ENCODE data around the gene TRAF2.

TRAF2 gene

DNA sequence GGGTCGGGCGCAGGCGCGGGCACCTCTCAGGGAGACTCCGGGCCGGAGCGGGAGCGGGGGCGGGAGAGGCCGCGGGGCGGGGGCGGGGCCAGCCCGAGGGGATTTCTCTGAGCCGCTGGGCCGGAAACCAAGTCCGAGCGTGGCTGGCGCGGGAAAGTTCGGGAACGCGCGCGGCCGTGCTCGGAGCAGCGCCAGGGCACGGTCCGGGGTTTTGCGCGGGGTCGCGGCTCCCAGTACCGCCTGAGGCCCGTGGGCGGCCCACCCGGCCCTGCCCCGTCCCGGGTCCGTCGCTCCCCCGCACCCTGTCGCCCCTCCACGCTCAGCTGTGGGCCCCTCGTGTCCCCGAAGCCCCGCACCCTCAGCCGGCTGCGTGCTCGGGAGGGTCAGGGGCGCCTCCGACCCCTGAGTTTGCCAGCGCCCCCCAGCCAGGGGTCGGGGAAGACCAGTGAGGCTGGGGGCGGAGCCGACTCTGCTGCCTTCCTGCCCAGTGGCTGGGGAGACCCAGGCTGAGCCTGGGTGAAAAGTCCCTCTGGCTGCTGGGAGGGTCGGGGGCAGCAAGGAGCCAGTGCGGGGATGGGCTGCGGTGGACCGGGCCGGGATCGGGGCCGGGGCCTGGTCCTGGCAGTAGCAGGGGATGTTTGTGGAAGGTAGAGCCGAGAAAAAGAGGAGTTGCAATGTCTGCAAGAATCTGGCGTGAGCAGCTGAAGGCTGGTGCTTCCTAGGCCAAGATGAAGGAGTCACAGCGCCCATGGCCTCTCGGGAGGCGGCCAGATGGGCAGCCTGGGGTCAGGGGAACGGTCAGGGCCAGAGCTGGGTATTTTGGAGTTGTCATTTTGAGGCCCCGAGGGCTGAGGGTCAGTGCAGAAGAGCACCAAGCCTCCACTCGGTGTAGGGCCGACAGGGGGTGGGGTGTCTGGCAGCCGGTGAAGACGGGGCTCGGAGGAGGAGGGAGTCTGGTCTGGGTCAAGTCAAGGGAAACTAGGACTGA is 588 bp downstream of the TRAF2 start:
- DNase-seq, result no peak

- DNase-seq, result no peak
Observed at GRCh38 chr9:136888454-136888853, 2.1 kb downstream of the TRAF2 start.

DNA sequence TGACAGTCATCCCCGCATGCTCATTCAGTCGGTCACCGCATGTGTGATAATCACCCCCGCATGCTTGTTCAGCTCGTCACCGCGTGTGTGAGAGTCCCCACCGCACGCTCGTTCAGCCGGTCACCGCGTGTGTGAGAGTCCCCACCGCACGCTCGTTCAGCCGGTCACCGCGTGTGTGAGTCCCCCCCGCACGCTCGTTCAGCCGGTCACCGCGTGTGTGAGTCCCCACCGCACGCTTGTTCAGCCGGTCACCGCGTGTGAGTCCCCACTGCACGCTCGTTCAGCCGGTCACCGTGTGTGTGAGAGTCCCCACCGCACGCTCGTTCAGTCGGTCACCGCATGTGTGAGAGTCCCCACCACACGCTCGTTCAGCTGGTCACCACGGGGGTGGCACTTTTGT is 3.5 kb downstream of the TRAF2 start:
- no peak for DNase-seq

- no peak for DNase-seq
Observed at GRCh38 chr9:136890661-136891060, 4.3 kb downstream of the TRAF2 start.

DNA sequence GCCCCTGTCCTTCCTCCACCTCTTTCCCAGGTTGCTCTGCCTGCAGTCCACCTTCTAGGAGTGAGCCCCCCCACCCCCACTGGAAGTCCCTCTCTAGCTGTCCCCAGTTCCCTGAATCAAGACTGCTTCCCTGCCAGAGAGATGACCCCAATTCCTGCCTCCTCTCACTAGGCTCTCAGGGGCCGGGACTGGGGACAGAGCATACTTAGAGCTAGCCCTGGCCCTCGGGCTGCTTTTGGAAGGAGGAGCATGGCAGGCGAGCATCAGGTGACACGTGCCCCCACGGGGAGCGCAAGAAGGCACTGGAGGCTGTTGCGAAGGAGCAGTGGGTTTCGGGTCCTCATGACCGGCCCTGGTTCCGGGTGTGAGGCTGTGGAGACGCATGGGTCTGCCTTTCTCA is 9.7 kb downstream of the TRAF2 start:
- DNase-seq, result no peak

DNA sequence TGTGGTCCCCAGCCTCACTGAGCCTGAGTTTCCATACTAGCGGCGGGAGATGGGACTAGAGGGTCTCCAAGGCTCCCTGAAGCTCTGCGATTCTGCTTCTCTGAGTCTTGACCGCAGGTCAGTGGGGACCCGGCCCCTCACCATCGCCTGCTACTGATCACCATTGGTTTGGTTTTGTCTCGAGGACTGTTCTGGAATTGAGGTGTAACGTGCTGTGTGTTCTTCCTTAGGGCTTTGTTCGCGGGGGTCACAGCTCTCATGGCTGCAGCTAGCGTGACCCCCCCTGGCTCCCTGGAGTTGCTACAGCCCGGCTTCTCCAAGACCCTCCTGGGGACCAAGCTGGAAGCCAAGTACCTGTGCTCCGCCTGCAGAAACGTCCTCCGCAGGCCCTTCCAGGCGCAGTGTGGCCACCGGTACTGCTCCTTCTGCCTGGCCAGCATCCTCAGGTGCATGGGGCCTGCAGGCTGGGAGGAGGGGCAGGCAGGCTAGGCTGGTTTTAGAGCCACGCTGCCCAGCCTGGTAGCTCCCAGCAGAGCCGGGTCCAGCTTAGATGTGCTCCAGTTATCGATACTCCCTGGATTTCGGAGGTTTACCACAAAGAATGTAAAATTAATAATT is 12.3 kb downstream of the TRAF2 start:
- DNase-seq, result no peak

- no peak for DNase-seq
Observed at GRCh38 chr9:136899196-136899595, 12.9 kb downstream of the TRAF2 start.

DNA sequence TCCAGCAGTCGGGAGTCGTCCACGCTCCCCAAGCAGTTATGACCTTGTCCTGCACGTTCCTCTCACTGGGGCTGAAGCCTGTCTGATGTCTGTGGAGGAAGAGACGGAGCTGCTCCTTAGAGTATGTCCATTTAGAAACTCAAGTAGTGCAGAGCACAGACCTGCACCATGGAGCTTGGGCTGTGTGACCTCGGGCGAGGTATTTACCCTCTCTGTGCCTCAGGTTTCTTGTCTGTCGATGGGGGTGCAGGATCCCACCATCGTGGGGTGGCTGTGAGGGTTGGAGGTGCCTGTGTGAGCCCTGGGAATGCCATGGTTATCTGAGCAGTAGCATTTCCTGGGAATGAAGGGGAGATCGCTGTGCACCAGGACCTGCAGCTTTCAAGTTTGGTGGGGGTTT is 14.2 kb downstream of the TRAF2 start:
- DNase-seq, result no peak

GRCh38 chr9:136900988-136901515 is 14.7 kb downstream of the TRAF2 start:
- no peak for DNase-seq

DNA sequence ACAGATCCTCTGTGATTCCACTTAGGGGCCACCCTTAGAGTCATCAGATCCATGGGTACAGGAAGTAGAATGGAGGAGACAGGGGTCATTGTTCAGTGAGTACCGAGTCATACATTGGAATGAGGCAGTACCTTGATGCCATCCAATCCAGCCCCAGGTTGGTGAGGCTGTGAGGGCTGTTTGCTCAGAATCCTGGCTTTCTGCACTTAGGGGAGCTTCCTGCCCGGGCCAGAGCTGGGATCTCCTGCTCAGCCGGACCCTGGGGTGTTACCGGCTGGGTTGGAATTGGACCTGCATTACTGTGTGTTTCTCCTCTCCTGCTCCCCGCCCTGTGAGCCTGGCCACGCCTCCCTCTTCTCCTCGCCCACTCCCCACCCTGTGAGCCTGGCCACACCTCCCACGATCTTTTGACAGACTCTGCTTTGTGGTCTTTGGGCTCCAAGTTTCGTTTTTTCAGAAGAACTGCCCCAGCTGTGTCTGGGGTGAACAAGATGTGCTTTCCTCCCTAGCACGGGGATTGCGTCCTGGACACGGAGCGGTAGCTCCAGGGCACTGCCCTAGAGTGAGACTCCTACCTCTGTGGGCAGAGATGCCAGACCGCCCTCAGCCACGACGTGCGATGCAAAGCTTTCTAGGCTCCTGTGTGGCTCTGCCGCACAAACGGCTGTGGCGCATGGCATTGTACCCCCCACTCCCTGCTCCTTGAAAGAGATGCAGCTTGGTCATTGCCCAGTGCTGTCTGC is 15.4 kb downstream of the TRAF2 start:
- DNase-seq, result peak; percentile 69

GRCh38 chr9:136902259-136902821 is 16.0 kb downstream of the TRAF2 start:
- DNase-seq, result peak; percentile 79

DNA sequence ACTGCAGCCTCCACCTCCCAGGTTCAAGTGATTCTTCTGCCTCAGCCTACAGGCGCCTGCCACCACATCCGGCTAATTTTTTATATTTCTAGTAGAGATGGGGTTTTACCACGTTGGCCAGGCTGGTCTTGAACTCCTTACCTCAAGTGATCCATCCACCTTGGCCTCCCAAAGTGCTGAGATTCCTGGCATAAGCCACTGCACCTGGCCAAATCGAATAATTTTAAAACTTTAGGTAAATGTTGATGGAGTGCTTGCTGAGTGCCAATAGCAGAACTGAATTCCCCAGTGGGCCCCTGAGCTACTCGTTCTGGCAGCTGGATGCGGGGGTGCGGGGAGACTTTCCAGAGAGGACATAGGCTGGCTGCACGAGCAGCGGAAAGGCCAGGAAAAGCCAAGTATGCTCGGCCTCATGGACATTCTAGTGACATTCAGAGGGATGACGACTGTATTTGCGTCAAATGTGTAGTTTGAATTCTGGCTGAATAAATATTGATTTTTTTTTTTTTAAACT is 16.8 kb downstream of the TRAF2 start:
- DNase-seq, result no peak

DNA sequence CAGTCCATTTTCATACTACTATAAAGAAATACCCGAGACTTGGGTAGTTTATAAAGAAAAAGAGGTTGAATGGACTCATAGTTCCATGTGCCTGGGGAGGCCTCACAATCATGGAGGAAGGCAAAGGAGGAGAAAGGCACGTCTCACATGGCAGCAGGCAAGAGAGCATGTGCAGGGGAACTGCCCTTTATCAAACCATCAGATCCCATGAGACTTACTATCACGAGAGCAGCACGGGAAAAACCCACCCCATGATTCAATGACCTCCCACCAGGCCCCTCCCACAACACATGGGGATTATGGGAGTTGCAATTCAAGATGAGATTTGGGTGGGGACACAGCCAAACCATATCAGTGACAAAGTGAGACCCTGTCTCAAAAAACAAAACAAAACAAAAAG is 19.9 kb downstream of the TRAF2 start:
- DNase-seq, result no peak

- no peak for DNase-seq
Observed at GRCh38 chr9:136907011-136907914, 20.9 kb downstream of the TRAF2 start.

DNA sequence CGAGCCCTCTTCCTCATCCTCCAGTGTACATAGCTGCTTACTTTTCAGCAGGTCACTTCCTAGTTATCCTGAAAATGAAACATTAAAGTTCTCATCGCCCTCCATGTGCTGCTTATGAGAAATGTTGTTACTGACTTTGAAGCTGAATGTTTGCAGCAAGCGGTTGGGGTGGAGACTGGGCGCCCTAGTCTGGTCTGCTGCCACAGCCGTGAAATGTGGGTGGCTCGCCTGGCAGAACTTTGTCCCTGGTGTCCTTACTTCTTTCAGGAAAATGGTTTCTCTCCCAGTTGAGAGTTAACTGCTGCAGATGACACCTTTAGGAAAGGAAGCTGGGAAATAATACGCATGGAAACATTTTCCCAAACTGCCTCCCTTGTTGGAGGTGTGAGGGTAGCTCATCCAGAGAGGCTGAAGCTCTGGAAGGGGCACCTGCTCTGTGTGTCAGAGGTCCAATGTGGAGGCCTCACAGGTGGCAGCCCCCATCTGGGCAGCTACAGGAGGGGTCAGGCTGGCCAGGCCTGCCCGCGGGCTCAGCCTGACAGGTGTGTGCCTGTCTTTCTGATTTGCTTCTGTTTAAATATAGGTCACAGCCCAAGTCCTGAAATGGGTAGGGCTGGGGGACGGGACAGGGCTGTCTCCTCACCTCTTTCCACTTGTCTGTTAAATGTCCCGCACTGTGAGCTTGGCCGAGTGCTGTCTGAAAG is 24.0 kb downstream of the TRAF2 start:
- no peak for DNase-seq

GRCh38 chr9:136910901-136911245 is 24.6 kb downstream of the TRAF2 start:
- no peak for DNase-seq

- no peak for DNase-seq
Observed at GRCh38 chr9:136913701-136914438, 27.6 kb downstream of the TRAF2 start.

GRCh38 chr9:136915632-136916329 is 29.5 kb downstream of the TRAF2 start:
- no peak for DNase-seq

DNA sequence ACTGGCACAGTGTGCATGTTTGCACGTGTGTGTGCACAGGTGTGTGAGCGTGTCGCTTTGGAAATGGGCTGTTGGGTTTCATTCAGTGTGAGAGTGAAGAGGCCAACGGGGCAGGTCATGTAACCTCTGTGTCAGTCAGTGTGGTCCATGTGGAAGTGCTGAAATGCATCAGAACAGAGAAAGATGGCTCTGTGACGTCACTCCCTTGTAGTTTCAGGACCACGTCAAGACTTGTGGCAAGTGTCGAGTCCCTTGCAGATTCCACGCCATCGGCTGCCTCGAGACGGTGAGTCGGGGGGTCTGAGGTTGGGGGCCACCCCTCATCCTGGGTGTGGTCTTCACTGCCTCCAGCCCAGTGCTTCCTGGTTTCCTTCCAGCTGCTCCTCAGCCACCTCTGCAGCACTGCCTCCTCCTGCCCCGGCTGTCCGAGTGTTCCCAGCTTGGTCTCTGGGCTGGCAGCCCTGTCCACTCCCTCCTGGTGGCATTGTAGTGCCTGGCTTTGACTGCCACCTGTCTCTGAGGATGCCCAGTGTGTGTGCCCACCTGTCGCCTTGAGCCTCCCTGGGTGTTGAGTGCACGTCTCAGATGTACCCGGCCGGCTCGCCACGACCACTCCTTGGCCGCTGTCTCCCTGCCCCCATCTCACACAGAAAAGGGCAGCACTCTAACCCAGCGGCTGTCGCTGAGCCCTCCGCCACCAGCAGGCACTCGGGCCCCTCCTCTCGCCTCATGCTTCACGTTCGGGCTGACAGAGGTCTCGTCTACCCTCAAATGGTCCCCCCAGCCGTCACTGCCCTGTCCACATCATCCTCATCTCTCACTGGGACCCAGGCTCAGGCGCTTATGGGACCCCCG is 30.2 kb downstream of the TRAF2 start:
- no peak for DNase-seq
